ENCODE measurements around the gene FAF2.
A peak's percentile ranks its signal among the peaks of the same experiment; 100 is the strongest.
"Not testable (repeated sequence)": the region's sequence is repeated elsewhere in the genome, so short reads cannot be mapped to it uniquely, and the experiment has no call there.

Gene FAF2

DNA sequence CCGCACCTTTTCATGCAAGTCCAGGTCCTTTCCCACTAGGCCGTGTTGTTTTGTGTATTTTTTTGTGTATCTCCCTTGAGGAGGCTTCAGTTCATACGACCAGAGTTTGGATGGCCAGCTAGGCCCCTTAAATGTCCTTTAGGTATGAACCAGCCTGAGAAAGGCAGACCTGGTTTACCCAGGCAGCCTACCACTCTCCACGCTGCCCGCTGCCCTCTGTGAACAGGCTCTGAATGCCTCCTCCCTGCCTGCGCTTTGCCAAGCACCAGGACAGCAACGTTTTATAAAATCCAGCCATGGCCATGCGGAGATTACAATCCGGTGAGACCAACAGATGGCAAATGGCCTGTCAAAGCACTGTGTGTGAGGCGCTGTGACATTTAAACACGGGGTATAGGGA is 31.2 kb upstream of the FAF2 start:
- no peak for DNase-seq (ENCODE audit: low spot score)

- DNase-seq (ENCODE audit: low spot score), result no peak
Observed at GRCh38 chr5:176418251-176418650, 29.9 kb upstream of the FAF2 start.

DNA sequence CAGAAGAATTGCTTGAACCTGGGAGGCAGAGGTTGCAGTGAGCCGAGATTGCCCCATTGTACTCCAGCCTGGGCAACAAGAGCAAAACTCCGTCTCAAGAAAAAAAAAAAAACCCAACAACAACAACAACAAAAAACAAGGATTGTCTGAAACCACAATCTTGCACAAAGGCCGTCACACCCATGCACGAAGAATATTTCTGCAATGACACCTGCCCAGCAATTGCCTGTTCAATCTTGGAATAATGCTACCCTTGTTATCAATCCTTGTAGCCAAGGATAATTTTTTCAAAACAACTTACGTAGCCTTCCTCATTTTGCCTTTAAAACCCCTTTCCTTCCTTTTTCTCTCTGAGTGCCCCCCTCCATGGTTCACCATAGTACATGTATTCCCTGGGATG is 28.1 kb upstream of the FAF2 start:
- no peak for DNase-seq (ENCODE audit: low spot score)

GRCh38 chr5:176420972-176421544 is 27.1 kb upstream of the FAF2 start:
- DNase-seq (ENCODE audit: low spot score), result no peak

GRCh38 chr5:176424181-176424580 is 24.0 kb upstream of the FAF2 start:
- DNase-seq (ENCODE audit: low spot score), result no peak

DNA sequence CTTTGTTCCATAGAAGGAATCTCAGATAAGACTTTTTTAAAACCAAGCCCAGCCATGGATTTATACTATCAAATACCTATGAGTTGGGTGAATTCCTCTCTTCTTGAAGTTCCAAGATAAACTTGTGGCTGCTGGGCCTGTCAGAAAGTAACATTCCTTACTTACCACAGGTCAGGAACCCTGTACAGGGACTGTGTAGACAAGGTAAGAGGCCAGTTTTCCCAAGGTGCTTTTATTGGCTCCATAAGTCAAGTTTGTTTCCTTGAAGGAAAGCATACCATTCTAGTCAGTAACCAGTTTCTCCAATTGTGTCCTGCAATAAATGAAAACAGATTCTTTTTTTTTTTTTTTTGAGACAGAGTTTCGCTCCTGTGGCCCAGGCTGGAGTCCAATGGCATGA is 23.0 kb upstream of the FAF2 start:
- DNase-seq (ENCODE audit: low spot score), result no peak

DNA sequence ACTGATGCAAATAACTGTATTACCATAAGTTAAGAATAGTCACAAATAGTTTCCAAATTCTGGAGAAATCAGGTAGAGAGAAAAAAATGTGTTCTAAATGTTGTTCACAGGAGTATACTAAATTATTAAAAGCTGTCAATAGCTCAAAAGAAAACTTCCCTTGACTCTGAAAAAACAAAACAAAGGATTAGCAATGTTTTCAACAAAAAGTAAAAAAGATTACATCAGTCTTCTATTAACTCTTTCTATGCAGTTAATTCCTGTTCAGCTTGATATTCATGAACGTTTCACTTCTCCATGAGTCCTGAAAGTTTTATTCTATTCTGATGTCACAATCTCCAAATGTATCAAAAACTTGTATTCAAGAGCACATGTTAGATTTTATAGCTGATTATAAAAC is 22.4 kb upstream of the FAF2 start:
- no peak for DNase-seq (ENCODE audit: low spot score)

GRCh38 chr5:176426876-176427275 is 21.3 kb upstream of the FAF2 start:
- no peak for DNase-seq (ENCODE audit: low spot score)

- DNase-seq (ENCODE audit: low spot score), result no peak
Observed at GRCh38 chr5:176427971-176428370, 20.2 kb upstream of the FAF2 start.

DNA sequence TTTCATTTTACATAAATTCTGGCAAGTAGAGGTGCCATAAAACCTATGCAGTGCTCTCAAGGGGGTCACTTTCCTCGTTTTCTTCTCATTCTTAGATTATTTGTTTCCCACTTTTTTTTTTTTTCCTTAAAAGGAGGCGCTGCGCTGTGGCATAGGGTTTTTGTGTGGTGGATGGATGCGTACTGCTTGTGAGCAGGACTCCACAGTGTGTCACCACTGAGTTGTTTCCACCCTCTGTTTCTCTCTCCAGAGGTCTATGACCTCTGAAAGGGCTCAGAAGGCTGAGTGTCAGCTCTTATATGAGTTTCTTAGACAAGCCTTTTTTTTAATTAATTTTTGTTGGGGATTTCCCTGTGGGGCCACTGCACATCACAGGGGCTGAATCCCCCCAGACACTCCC is 18.2 kb upstream of the FAF2 start:
- DNase-seq (ENCODE audit: low spot score), result no peak

DNA sequence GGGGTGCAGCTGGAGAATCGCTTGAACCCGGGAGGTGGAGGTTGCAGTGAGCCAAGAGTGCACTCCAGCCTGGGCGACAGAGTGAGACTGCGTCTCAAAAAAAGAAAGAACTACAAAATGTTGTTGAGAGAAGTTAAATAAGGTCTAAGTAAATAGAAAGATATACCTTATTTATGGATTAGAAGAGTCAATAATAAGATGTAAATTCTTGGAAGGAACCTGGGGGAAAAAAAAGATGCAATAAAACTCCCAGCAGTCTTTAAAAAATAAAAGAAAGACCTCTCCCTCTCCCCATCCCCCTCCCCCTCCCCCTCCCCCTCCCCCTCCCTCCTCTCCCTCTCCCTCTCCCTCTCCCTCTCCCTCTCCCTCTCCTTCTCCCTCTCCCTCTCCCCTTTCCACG is 15.5 kb upstream of the FAF2 start:
- DNase-seq (ENCODE audit: low spot score), result no peak

DNA sequence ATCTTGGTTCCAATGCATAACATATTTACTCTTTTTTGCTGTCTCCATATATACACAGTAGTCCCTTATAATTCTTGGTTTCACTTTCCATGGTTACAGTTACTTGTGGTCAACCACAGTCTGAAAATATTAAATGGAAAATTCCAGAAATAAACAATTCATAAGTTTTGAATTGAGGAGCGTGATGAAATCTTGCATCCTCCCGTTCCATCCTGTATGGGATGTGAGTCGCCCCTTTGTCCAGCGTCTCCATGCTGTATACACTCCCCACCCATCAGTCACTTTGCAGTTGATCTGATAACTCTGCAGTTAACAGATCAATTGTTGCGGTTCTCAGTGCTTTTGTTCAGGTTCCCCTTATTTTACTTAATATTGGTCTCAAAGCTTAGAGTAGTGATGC is 11.5 kb upstream of the FAF2 start:
- no peak for DNase-seq (ENCODE audit: low spot score)

GRCh38 chr5:176438959-176439757 is 9.0 kb upstream of the FAF2 start:
- DNase-seq (ENCODE audit: low spot score), result no peak

DNA sequence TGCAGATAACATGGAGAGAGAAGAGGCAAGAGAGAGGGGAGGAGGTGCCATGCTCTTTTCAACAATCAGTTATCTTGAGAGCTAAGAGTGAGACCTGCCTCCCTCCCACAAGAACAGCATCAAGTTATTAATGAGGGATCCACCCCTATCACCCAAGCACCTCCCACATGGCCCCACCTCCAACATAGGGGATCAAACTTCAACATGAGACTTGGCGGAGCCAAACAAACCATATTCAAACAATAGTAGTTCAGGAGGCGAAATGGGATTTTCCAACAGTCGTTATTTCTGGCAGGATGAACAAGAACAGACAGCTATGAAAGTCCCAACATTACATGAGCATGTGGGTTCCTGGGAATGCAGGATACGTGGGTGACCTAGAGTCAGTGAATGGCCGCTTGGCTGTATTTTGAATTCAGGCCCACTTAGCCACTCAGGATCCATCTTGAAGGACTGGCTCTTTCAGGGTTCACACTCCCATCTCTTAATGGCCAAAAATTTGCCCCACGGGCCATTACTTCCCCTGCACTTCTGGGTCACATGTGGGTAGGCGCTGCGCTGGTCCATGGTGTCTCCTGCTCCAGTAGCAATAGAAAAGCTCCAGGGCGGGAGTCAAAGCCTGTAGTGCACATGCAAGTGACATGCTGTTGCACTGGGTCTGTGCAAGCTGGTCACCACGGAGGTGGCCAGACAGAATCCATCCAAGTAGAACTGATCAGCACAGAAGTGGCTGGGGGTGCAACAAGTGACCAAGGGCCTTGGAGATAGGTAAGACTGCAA is 7.1 kb upstream of the FAF2 start:
- DNase-seq (ENCODE audit: low spot score), result no peak

DNA sequence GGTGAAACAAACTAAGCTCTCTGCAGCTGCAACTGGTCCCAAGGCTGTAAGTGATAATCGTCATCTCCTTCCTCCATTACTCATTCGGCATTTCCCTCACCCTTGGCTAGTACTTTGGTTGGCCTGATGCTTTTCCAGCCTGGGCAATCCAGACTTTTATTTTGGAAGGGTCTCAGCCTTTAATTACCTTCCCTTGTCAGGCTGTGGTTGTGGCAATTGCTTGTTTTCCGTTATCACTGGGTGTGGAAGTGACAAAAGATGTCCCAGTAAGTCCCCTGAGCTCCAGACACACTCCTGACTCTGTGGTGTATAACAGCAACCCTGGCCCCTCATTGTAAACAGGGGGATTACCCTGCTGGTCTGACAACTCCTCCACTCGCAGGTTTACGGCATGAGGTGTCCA is 6.3 kb upstream of the FAF2 start:
- DNase-seq (ENCODE audit: low spot score), result no peak

GRCh38 chr5:176442911-176443310 is 5.3 kb upstream of the FAF2 start:
- DNase-seq (ENCODE audit: low spot score), result not testable (repeated sequence)

- DNase-seq (ENCODE audit: low spot score), result no peak
Observed at GRCh38 chr5:176444742-176445141, 3.4 kb upstream of the FAF2 start.

DNA sequence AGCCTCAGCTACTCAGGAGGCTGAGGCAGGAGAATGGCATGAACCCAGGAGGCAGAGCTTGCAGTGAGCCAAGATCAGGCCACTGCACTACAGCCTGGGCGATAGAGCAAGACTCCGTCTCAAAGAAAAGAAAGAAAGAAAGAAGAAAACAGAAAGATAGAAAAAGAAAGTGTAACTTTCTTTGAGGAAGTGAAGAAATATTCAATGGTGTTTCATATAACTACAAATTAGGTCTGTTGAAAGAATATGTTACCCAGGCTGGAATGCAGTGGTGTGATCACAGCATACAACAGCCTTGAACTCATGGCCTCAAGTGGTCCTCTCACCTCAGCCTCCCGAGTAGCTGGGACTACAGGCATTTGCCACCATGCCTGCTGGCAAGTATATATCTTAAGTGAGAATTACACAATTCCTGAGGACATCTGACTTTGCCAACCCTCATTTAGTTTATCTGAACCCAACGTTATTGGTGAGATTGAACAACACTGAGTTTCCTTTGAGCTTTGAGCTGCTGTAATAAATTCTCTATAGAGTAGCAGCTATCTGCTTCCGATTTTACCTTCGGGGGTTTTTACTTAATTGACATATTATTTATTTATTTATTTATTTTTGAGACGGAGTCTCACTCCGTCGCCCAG is 2.0 kb upstream of the FAF2 start:
- DNase-seq (ENCODE audit: low spot score), result no peak

DNA sequence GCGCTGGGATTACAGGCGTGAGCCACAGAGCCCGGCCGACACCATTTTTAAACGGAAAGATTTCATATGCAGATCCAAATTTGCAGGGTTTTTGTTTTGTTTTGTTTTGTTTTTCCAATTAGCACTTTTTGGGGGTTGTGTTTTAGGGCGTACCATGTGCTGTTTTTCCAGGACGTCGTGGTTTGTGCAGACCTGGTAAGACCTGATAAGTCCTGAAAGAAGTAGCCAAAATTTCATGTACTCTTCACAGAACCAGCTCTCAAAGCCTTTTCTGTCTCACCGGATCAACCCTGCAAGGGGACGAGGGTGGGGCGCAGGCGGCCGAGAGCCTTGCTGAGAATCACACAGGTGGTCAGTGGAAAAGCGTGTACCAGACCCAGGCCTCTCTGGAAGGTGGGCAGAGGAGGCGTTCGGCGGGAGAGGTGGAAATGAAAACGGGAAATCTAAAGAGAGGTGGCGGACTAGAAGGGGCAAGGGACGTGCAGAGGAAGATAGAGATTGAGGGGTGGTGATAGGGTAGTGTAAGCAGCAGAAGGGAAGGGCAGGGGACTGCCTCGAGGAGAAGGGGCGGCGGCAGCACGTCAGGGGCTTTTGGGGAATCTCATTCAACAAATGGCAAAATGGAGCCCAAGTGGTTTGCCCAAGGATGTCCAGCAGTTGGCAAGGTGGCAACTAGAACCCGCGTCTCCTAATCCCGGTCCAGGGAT is 1.1 kb upstream of the FAF2 start:
- peak; percentile 9 for DNase-seq (ENCODE audit: low spot score)

- DNase-seq (ENCODE audit: low spot score), result no peak
Observed at GRCh38 chr5:176447591-176447977, 601 bp upstream of the FAF2 start.

- DNase-seq (ENCODE audit: low spot score), result no peak
Observed at GRCh38 chr5:176450077-176450476, 1.9 kb downstream of the FAF2 start.

DNA sequence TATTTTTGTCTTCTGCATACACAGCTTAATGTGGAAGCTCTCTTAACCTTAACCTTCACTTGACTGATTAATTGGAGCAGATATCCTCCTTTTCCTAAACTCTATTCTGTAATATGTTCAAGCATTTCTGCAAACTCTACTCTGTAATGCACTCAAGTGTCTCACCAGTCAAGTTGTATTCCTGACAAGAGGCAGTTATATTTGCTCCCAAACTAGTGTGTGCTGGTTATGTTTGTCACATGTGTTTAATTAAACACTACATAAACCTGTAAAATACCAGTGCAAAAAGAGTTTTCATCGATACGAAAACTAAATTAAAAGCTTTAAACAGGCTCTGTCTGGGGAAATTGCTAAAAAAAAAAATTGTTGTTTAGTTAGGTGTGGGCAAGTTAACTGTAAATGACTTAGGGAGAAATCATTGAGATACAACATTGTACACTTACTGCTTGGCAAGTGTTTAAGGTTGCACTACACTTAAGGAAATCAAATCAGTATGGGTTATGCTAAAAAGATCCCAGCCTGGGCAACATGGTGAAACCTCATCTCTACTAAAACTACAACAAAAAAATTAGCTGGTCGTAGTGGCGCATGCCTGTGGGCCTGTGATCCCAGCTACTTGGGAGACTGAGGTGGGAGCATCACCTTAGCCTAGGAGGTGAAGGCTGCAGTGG is 6.7 kb downstream of the FAF2 start:
- DNase-seq (ENCODE audit: low spot score), result no peak
